Mucosa of stomach (tissue), 1 donor: Measurements from ENCODE around the gene RGSL1.

Experiments used
- H3K27me3 ChIP-seq: one replicate; pipeline ENCODE4 v1.7.0; 2013; ENCODE audit warnings: mild to moderate bottlenecking, low read length; ENCODE audit not compliant: control insufficient read depth, insufficient read depth
- H3K36me3 ChIP-seq: one replicate; pipeline ENCODE4 v1.7.0; 2013; ENCODE audit warnings: low read length; ENCODE audit not compliant: control insufficient read depth, insufficient read depth
- H3K4me1 ChIP-seq: one replicate; pipeline ENCODE4 v1.7.0; 2013; ENCODE audit warnings: mild to moderate bottlenecking, low read length; ENCODE audit not compliant: control insufficient read depth, insufficient read depth
- H3K4me3 ChIP-seq: one replicate; pipeline ENCODE4 v1.7.0; 2013; ENCODE audit warnings: low read length
- H3K9ac ChIP-seq: one replicate; pipeline ENCODE4 v1.7.0; 2013; ENCODE audit warnings: mild to moderate bottlenecking, low read length, moderate library complexity
- H3K9me3 ChIP-seq: one replicate; pipeline ENCODE4 v1.7.0; 2013; ENCODE audit warnings: mild to moderate bottlenecking, low read length, moderate library complexity; ENCODE audit not compliant: control insufficient read depth
- donor health status: Pancreatic carcinoma.

Gene RGSL1

DNA sequence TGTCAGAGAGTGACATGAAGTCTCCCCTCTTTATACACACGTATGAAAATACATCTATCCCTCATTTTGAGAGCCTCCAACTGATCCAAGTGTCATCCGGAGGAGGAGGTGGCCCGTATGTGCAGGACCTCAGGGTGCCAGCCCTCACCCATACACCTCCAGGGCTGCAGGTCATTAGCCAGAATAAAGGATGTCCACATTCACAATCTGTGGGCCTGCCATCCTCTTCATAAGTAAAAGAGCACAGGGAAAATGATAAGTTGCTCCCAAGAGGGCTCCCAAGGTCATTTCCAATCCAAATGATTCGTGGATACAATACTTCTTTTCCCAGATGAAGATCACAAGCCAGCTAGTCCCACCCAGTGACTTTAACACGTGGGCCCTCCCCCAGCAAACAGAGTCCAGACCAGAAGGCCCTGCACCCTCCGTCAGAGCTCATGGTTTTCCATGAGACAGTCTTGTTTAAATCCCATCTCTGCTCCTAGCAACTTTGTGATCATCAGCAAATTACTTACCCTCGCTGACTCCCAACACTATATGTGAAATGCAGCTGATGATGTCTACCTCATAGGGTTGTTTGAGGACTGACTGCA, 110.5 kb downstream of the RGSL1 start:
- Histone ChIP-seq H3K4me3 (no peak overlapping the region), H3K36me3 (no peaks in the 10 kb centered on the region), H3K27me3 (no peaks in the 10 kb centered on the region), H3K9ac (no peak overlapping the region), H3K9me3 (no peaks in the 10 kb centered on the region), H3K4me1 (no peaks in the 10 kb centered on the region)

DNA sequence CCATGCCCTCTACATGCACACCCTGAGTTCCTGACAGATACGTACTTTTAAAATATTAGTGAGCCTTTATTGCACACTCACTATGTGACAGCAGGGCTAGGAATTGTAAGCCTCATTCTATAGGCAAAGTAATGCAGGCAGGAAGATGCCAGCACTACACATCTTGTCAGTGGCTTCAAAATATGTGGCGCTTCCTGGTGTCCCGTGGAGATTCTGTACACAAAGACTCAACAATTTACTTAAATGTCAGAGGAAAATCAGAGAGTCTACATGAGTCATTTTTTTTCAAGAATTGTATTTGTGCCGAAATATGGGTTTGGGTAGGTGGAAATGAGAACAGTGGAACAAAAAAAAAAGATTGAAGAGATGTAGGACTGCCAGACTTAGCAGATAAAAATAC, 111.5 kb downstream of the RGSL1 start:
- H3K36me3 ChIP-seq = no peaks in the 10 kb centered on the region
- H3K27me3 ChIP-seq = no peaks in the 10 kb centered on the region
- no peak overlapping the region for H3K4me3 ChIP-seq
- H3K9ac ChIP-seq = no peak overlapping the region
- no peaks in the 10 kb centered on the region for H3K9me3 ChIP-seq
- no peaks in the 10 kb centered on the region for H3K4me1 ChIP-seq

DNA sequence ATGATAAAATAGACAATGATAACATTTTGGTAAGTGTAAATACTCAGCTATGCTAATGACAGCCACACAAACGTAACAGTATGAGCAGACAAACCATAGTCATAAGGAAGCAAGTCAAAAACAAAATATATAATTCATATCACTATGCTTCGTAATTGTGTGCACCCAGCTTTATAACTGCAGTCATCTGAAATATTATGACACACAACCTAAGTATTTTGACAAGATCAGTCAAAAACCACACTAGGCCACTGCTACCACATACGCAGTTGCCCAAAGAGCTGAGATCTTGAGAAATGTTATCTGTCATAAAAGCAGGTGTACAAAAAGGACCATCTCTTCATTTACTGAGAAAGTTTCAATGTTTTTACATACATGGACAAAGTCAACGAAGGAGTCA, 113.1 kb downstream of the RGSL1 start:
- no peak overlapping the region for H3K4me3 ChIP-seq

DNA sequence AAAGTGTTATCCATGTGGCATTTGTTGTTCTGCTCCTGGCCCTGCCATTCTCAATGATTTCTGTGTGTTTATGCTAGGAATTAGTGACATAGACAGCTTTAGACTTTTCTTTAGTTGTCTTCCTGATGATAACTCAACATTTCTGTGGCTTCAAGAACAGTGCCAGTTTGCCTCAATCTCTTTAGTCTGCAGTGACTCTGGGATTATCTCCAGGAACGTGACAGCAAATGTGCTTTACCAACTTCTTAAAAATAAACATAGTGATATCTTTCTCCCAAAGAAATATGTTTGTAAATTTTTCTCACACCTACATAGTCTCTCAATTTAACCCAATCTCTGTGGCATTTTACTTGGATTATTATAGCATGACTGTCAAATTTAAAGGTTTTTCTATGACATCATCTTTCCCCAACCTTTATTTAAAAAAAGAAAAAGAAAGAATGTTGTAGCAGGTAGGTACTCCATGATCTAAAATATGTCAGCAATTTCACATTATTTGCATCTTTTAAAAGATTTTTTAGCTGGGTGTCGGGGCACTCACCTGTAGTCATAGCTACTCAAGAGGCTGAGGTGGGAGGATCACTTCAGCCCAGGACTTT, 114.6 kb downstream of the RGSL1 start:
- H3K27me3 ChIP-seq = no peaks in the 10 kb centered on the region
- H3K9ac ChIP-seq = no peak overlapping the region
- H3K9me3 ChIP-seq = no peaks in the 10 kb centered on the region
- H3K4me1 ChIP-seq = no peaks in the 10 kb centered on the region
- H3K36me3 ChIP-seq = no peaks in the 10 kb centered on the region
- no peak overlapping the region for H3K4me3 ChIP-seq

More for the DNA sequence above, 113.1 kb downstream of the RGSL1 start:
- Histone ChIP-seq H3K9ac (no peak overlapping the region), H3K4me1 (no peaks in the 10 kb centered on the region), H3K9me3 (no peaks in the 10 kb centered on the region), H3K36me3 (no peaks in the 10 kb centered on the region), H3K27me3 (no peaks in the 10 kb centered on the region)

DNA sequence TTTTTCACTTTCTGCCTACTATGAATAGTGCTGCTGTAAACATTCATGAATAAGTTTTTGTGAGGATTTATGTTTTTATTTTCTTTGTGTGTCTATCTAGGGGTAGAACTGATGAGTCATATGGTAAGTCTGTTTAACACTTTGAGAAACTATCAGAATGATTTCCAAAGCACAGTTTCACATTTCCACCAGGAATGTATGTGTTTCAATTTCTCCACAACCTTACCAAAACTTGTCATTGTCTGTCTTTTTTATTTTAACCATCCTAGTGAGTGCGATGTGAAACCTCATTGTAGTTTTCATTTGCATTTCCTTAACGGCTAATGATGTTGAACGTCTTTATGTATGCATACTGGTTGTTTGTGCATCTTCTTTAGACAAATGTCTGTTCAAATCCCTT, 115.6 kb downstream of the RGSL1 start:
- Histone ChIP-seq H3K27me3 (no peaks in the 10 kb centered on the region), H3K9me3 (no peaks in the 10 kb centered on the region), H3K36me3 (no peaks in the 10 kb centered on the region), H3K4me1 (no peaks in the 10 kb centered on the region), H3K4me3 (no peak overlapping the region), H3K9ac (no peak overlapping the region)

DNA sequence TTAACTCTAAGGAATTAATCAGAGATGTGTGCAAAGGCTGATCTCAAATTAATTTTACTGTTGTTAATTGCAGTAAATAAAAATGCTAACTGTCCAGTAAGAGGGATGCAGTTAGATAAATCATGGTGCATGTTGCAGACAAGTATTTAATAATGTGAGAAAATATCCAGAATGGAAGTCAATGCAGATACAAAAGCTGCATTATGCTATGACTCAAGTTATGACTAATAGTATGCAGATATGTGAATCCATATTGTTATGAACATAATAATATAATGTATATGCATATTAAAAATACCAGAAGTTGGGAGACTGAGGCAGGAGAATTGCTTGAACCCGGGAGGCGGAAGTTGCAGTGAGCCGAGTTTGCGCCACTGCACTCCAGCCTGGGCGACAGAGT, 117.7 kb downstream of the RGSL1 start:
- Histone ChIP-seq H3K9me3 (no peaks in the 10 kb centered on the region), H3K4me3 (no peak overlapping the region), H3K4me1 (no peaks in the 10 kb centered on the region), H3K36me3 (no peaks in the 10 kb centered on the region), H3K9ac (no peak overlapping the region), H3K27me3 (no peaks in the 10 kb centered on the region)

DNA sequence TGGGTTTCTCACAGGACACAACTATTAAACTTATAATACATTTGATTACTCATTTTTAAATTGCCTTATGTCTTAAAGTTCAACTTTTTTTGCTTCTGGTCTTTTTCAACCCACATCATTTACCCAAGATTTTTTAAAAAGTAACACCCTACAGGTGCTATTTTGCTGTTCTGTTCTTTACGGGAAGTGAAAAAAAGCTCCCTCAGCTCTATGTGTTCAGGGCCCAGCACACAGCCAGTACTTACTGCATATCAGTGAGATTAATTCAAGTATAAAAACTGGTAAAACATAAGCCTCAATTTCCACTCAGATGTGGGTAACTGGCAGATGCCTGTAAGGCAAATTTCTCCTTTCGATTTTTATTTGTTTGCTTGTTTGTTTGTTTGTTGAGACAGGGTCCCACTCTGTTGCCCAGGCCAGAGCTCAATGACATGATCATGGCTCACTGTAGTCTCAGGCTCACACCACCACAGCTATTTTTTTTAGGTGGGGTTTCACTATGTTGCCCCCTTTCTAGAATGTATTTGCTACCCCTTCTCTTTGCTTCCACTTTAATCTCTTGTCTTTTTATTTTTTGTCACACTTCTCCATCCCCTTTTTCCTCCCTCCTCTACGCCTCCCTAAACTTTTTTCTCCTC, 118.8 kb downstream of the RGSL1 start:
- Histone ChIP-seq H3K36me3 (no peaks in the 10 kb centered on the region), H3K9ac (no peak overlapping the region), H3K4me3 (no peak overlapping the region), H3K9me3 (no peaks in the 10 kb centered on the region), H3K27me3 (no peaks in the 10 kb centered on the region), H3K4me1 (no peaks in the 10 kb centered on the region)

DNA sequence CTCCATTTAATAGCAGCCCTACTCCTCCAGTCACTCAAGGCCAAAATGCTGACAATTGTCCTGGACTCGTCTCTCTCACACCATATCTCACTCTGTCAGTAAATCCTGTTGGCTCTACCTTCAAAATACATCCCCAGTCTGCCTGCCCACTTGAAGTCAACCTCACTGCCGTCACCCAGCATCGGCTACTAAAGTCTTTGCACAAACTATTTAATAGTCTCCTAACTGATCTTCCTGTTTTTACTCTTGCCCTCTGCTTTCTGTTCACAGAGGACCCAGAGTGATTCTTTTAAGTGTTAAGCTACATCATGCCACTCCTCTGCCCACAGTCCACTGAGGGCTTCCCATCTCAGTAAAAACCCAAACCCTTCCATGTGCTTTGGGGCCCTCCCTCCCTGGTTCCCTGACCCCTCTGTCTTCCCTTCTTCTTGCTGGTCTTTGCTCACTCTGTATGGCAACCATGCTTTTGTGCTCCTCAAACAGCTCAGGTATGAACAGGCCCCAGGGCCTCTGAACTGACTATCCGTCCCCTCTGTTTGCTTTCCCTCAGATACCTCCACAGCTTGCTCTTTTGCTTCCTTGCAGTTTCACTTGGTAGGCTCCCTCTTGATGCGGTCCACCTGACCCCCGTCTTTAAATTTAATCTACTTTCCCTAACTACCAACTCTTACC, 120.1 kb downstream of the RGSL1 start:
- no peaks in the 10 kb centered on the region for H3K4me1 ChIP-seq
- no peaks in the 10 kb centered on the region for H3K9me3 ChIP-seq
- no peaks in the 10 kb centered on the region for H3K27me3 ChIP-seq
- no peak overlapping the region for H3K4me3 ChIP-seq
- H3K9ac ChIP-seq = no peak overlapping the region
- H3K36me3 ChIP-seq = no peaks in the 10 kb centered on the region

DNA sequence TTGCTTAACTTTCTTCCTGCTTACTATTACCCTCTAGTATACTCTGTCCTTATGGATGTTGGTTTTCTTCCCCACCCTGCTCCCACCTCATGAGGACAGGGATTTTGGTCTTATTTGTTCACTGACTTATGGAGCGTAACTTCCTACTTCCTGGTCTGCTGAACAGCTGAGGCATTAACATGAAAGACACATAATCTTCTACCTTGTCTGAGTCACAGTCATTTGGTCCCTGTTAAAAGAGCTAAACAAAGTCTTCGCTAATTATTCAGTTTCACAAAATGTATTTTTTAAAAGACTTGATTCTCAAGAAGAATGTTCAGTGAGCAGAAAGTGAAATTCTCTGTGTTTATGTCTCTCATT, 120.6 kb downstream of the RGSL1 start:
- Histone ChIP-seq H3K9ac (no peak overlapping the region), H3K27me3 (no peaks in the 10 kb centered on the region), H3K4me3 (no peak overlapping the region)

DNA sequence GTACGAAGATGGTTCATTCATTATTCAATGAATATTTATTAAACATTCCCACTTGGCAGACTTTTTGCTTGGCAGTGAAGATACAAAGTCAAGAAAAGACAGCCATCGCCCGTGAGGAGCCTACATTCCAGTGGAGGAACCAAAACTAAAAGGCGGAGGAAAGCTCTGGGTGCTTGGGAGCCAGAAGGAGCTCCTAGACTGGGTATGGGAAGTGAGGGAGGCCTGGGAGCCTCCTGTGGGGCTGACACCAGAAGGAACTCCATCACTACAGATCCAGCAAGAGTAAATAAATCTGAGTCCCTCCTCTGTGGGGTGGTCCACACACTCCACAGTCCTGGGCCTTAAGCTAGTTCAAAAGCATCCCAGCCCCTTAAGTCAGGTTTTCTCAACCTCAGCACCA, 124.2 kb downstream of the RGSL1 start:
- Histone ChIP-seq H3K9ac (no peak overlapping the region), H3K27me3 (no peaks in the 10 kb centered on the region), H3K4me3 (no peak overlapping the region), H3K36me3 (no peaks in the 10 kb centered on the region), H3K4me1 (peaks cover 4% of the 10 kb centered on the region), H3K9me3 (no peaks in the 10 kb centered on the region)

More for the DNA sequence above, 120.6 kb downstream of the RGSL1 start:
- H3K4me1 ChIP-seq = peaks cover under 1% of the 10 kb centered on the region
- no peaks in the 10 kb centered on the region for H3K9me3 ChIP-seq
- H3K36me3 ChIP-seq = no peaks in the 10 kb centered on the region

DNA sequence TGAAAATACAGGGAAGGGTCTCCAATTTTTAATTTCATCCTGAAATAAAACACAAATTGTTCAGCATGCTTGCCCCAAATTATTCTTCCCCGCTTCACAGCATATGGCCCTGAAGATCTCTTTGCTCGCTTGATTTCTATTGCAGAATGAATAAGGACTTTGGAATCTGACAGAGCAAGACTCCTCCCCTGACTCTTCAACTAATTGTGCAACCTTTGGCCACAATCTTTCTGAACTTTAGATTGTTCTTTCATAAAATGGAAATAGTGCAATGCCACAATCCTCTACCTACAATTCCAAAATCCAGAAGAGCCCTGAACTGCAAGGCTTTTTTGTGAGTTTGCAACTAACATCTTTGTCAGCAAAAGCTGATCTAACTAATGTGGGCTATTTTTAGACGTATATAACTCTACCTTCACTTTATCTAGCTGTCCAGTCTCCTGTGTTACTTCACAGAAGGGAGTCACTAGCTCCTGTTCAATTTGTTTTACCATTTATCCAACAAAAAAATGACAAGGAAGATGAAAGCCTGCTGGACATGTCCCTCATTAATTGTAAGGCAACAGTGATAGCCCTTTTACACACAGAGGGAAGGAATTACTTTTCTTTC, 125.7 kb downstream of the RGSL1 start:
- Histone ChIP-seq H3K4me1 (peaks cover 4% of the 10 kb centered on the region), H3K27me3 (no peaks in the 10 kb centered on the region), H3K9me3 (no peaks in the 10 kb centered on the region), H3K4me3 (no peak overlapping the region), H3K9ac (no peak overlapping the region), H3K36me3 (no peaks in the 10 kb centered on the region)

DNA sequence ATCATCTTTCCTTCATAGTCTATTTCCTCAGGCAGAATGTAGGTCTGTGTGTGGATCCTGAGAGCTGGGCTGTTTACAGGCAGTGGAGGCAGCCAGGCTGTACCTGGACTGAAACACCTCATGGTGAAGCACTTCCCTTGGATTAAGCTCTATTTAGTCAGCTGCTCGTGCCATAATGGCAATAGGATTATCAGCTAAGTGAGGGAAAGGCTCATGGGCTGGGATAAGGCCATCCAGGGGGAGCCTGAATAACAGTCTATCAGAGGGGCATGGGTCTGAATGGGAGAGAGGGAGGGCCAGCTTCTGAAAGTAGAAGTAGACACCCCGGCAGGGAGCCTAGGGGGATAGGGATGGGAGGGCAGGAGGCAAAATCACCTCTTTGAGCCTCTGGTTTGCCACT, 130.8 kb downstream of the RGSL1 start:
- Histone ChIP-seq H3K4me3 (no peak overlapping the region), H3K27me3 (no peaks in the 10 kb centered on the region), H3K9me3 (no peaks in the 10 kb centered on the region), H3K4me1 (peaks cover 1% of the 10 kb centered on the region), H3K9ac (no peak overlapping the region), H3K36me3 (no peaks in the 10 kb centered on the region)
